GM12878 (cell line): ENCODE data around the gene TBC1D10A. TPM values are rescaled to one million over a fixed set of nuclear protein-coding genes. Genes with fewer than 3 reads are reported as not detected.

Experiments used
- CBX3 ChIP-seq: fragments of 200-600 bp; sonication (generic); IDR thresholded peaks from 2 replicates; pipeline ENCODE4 v1.6.1; 2016; ENCODE audit warnings: low read depth, borderline replicate concordance
- CREB1 ChIP-seq: IDR thresholded peaks from 2 replicates; pipeline ENCODE4 v1.6.1; 2012; ENCODE audit warnings: low read depth, mild to moderate bottlenecking, inconsistent platforms
- CTCF ChIP-seq, 3 experiments: IDR thresholded peaks in 2 of 3; conservative IDR thresholded peaks in 1 of 3; 2 replicates each; pipeline ENCODE4 v1.5.1; 2011; ENCODE audit warnings: low read depth in 3 of 3, low read length in 3 of 3, mild to moderate bottlenecking in 3 of 3, control low read depth in 2 of 3, moderate library complexity in 2 of 3, inconsistent platforms in 1 of 3, mixed read lengths in 1 of 3; ENCODE audit not compliant: control insufficient read depth in 2 of 3, insufficient read depth in 1 of 3; ENCODE audit errors: extremely low read depth in 1 of 3
- CUX1 ChIP-seq: IDR thresholded peaks from 2 replicates; pipeline ENCODE4 v1.6.1; 2012; ENCODE audit warnings: improper control_type of control experiment, low read depth, low read length; ENCODE audit not compliant: insufficient replicate concordance
- GATAD2B ChIP-seq: fragments of 450-650 bp; conservative IDR thresholded peaks from 2 replicates; pipeline ENCODE4 v1.6.1; 2017; ENCODE audit warnings: low read depth, mild to moderate bottlenecking, moderate library complexity
- NFXL1 ChIP-seq: fragments of 450-650 bp; IDR thresholded peaks from 2 replicates; pipeline ENCODE4 v1.6.1; 2017; ENCODE audit warnings: antibody characterized with exemption, mild to moderate bottlenecking, borderline replicate concordance
- NKRF ChIP-seq: fragments of 450-650 bp; conservative IDR thresholded peaks from 2 replicates; pipeline ENCODE4 v1.6.1; 2017; ENCODE audit warnings: mild to moderate bottlenecking, moderate library complexity
- PAX5 ChIP-seq: IDR thresholded peaks from 2 replicates; pipeline ENCODE4 v1.6.1; 2011; ENCODE audit warnings: low read depth, low read length, borderline replicate concordance
- POLR2AphosphoS2 ChIP-seq: IDR thresholded peaks from 2 replicates; pipeline ENCODE4 v1.6.1; 2011; ENCODE audit warnings: low read depth, mild to moderate bottlenecking, low read length, improper control_type of control experiment, moderate library complexity
- RAD21 ChIP-seq: IDR thresholded peaks from 2 replicates; pipeline ENCODE4 v1.6.1; 2011; ENCODE audit warnings: mild to moderate bottlenecking, low read depth, low read length, moderate library complexity; ENCODE audit not compliant: insufficient read depth
- RUNX3 ChIP-seq: IDR thresholded peaks from 2 replicates; pipeline ENCODE4 v1.6.1; 2012; ENCODE audit warnings: low read length, inconsistent platforms
- TCF12 ChIP-seq: IDR thresholded peaks from 2 replicates; pipeline ENCODE4 v1.6.1; 2011; ENCODE audit warnings: low read depth, mild to moderate bottlenecking, low read length
- ZNF687 ChIP-seq: fragments of 450-650 bp; IDR thresholded peaks from 2 replicates; pipeline ENCODE4 v1.6.1; 2017; ENCODE audit warnings: mild to moderate bottlenecking, moderate library complexity
- polyA plus RNA-seq, 11 experiments: library from polyadenylated mRNA; depleted of rRNA in 4 of 11; unstranded in 6 of 11; stranded (reverse) in 5 of 11; fragments of >200 nt; fragmentation: Nextera tagmentation in 4 of 11; fragmentation: Illumina TruSeq in 1 of 11; extraction: Ambion mirVana in 4 of 11; extraction: Trizol in 1 of 11; gene quantifications; 1 replicate in 1 of 11; 2 replicates in 10 of 11; pipeline versions ENCODE4 v1.2.1 to v1.2.3, GENCODE V29; 2011 to 2016; ENCODE audit warnings: inconsistent platforms in 2 of 11, missing spikeins in 2 of 11, low read depth in 1 of 11
- total RNA-seq, 4 experiments: library from RNA; depleted of rRNA in 3 of 4; stranded (reverse); fragments of >200 nt in 3 of 4; fragmentation: Illumina TruSeq in 1 of 4; extraction: Trizol in 1 of 4; gene quantifications; 2 replicates each; pipeline versions ENCODE4 v1.2.1 to v1.2.3, GENCODE V29; 2013 to 2021

The TBC1D10A gene
- total and polyA plus RNA-seq, 10 of the 15 experiments (the other 5 are each of a cell fraction or from before 2014, with no cell fraction given), result 0.27 to 25.7 (median 15.3) TPM

- no peak for TF ChIP-seq CTCF (IDR thresholded peaks at IDR 0.05 in 2 of 3, conservative IDR thresholded peaks at IDR 0.05 in 1 of 3; ENCODE audit: control insufficient read depth in 2 of 3, extremely low read depth in 1 of 3, insufficient read depth in 1 of 3, low read depth in 3 of 3, low read length in 3 of 3)
- no peak; the same call in 1 of the 2 replicates for TF ChIP-seq RUNX3
- no peak for TF ChIP-seq GATAD2B
- TF ChIP-seq CREB1, result no peak
- no peak for TF ChIP-seq RAD21
- TF ChIP-seq NKRF, result 0 out of 2 replicates have a peak, but pooled peaks have one; percentile 15
- TF ChIP-seq CUX1, result no peak
- TF ChIP-seq PAX5, result no peak
- TF ChIP-seq POLR2AphosphoS2, result 0 out of 2 replicates have a peak, but pooled peaks have one; percentile 4
- TF ChIP-seq ZNF687, result 0 out of 2 replicates have a peak, but pooled peaks have one; percentile 46
- no peak for TF ChIP-seq NFXL1
- no peak for TF ChIP-seq CBX3
- TF ChIP-seq TCF12, result no peak
- TF ChIP-seq, all 136 proteins: peak for 5
Observed at GRCh38 chr22:30289980-30290313, 36.8 kb downstream of the TBC1D10A start (continued).
